HPDE6-E6E7 (cell line): ENCODE measurements around the gene TSHZ3.

ENCODE experiments used
- DNase-seq: peaks from one replicate; pipeline ENCODE4 v3.0.0; 2011; ENCODE audit warnings: missing footprints; ENCODE audit errors: extremely low spot score

Gene TSHZ3

DNA sequence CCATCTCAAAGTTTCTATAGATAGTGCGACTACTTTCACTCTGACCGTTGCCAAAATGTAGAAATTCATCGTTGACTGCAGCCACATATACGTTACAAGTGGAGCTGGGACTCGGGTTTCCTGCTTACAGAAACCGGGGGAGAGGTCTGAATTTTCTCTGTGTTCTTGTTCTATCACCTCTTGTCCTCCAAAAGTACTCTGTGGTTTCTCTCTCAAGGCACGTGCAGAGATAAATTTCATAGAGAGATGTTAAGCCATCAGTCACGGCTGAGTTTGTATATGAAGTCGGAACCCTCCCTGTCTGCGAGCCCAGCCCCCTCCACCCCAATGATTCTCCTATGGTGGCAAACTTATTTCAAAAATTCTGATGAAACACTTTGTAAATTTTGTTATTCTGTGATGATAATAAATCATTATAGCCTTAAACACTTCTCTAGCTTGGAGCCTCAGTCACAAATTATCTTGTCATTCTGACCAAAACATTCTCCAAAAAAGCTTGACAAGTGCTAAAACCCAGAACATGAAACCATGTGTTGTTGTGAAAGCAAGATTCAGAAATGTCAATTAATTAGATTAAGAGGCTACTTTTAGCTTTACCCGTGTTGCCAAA, 87.5 kb downstream of the TSHZ3 start:
- DNase-seq = no peak

DNA sequence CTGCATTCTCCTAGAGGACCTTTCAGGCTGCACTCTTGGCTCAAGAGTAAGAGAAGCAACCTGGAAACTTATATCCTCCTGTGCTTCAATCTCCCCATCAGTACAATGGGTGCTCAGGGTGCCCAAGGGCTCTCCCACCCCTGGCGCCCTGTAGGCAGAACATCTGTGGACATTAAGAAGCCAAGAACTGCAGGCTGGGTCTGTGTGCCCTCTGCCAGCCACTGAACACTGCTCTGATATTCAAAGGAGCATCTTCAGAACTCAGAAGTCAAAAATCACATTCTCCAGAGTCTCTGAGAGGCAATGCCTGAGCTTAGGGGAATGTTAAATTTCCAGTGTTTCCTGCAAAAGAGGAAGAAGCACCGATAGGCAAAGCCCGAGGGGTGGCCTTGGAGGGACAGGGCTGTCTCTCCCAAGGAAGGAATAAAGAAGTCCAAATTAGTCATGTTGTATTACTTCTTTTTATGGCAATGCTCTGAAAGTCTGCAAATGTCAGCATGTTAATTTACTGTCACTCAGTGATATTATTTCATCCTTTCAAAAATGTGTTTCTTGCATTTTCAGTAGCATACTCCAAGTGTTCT, 88.1 kb downstream of the TSHZ3 start:
- no peak for DNase-seq

DNA sequence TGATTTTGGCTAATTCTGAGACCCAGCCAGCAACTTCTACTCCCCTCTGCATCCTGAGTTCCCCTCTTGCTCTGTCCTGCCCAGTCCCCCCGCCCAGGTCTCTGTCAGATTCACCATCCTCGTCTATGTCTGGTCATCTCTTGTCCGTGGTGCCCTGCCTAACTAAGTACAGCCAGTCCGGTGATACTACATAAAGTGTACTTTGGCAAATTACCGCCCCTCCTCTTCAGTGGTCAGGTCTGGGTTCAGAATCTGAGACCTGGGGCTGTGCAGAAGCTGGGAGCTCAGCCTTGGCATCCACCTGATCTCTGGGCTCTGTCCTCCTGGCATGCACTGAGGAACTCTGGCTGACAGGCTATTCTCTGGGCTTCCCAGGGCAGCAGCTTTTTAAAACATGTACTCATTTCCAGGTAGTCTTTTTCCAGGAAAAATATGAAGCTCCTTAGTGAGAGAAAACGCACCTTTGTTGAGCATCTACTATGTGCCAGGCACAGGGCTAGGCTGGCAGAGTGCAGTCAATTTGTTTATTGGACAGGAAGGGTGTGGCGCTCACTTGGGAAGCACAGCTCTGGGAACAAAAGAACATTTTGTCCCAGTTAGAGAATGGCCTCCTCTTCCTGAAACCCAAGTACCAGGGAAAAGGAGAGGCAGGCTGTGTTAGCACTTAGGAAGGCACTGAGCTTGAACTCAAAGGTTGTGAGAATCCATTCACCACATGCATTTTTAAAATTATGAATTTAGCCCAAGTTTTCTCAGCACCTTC, 88.9 kb downstream of the TSHZ3 start:
- no peak for DNase-seq

DNA sequence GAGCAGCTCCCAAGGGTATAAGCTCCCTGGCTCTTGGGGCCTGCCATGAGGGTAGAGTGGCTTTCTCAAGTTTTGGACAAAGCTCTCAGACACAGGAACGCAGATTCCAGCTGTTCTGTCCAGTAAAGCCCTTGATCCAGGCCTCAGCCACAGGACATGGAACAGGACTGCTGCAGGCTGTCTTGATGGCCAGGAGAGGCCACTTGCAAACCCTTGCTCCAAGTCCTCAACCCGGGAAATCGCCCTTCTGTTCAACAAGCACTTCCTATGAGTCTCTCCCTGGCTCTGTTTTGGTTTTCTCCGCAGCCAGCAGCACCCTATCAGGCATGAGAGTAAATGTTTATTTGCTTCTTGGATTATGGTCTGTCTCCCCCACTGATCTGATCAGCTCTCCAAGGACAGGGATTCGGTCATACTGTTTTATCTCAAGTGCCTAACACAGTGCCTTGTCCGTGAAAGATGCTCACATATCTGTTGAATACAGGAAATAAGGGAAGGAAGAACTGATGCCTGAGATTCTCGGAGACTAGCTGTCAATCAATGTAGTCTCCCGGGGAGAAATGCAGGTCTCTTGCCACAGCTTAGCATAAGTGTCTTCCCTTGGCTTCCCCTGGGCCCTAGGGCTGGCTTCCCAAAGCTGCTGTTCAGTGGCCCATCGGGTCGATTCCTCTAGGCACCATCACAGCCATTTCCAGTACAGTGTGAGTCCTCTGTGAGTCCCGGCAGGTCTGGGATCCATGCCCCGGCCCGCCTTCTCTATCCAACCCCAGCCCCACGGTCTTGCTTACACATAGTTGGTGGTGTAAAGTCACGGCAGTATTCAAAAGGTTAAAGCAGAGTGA, 90.8 kb downstream of the TSHZ3 start:
- no peak for DNase-seq

DNA sequence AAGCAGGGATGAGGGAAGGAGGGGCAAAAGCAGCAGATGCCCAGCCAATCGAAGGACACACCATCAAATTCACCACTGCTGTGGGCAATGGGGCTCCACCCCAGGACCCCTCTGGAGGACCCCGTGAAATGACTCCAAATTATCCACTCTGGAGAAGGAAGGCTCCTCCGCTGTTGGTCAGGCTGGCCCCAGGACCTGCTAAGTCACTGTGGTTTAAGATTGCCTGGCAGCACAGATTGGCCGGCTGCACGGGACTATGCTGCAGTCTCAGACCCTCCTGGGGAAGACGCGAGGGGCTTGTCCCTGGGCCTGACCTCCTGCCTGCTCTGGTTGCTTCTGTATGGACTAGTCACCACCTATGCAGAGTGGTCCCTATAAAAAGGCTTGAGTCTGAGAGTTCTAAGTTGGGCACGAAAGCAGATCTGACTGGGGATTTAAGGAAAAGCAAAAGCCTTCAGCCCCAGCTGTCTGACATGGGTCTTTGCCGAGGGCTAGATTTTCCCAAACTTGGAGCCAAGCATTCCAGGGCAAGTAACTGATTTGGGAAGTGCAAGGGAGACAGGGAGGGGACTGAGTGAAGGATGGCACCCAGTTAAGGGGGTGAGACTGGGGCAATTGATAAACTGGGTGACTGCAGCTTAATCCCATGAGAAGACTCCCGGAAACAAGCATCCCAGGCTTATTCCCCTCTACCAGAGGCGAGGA, 91.7 kb downstream of the TSHZ3 start:
- DNase-seq = no peak

DNA sequence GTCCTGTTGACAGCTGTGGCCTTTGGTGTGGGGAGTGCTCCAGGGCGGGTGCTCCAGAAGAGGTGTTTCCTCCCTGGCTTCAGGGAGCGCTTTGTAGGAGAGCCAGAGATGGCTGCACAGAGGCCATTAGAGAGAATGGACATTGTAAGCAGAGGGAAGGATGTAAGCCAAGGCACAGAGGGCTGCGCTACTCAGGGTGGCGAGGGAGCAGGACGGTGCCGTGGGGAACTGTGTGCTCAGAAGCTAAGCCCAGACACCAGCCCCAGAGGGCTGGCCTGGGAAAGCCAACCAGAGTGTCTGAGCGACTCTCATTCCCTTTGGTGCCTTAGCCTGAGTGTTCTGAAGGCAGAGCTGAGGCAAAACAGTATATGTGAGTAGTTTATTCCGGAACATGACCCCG, 92.2 kb downstream of the TSHZ3 start:
- no peak for DNase-seq

DNA sequence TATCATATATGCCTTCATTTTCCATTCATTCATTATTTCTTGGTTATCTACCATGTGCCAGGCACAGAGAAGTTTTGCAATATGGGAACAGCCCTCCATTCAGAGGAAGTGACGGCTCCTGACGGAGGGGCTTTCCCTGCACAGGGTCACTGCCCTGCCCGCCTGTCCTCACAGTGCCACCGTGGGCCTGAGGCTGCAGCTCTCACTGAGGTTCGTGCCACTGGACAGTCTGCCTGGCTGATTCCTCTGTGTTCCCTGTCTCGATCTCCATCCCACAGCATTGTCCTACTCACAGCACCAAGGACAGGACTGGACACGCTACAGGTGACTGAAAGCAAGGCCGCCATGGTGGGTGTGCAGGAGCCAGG, 92.7 kb downstream of the TSHZ3 start:
- no peak for DNase-seq

DNA sequence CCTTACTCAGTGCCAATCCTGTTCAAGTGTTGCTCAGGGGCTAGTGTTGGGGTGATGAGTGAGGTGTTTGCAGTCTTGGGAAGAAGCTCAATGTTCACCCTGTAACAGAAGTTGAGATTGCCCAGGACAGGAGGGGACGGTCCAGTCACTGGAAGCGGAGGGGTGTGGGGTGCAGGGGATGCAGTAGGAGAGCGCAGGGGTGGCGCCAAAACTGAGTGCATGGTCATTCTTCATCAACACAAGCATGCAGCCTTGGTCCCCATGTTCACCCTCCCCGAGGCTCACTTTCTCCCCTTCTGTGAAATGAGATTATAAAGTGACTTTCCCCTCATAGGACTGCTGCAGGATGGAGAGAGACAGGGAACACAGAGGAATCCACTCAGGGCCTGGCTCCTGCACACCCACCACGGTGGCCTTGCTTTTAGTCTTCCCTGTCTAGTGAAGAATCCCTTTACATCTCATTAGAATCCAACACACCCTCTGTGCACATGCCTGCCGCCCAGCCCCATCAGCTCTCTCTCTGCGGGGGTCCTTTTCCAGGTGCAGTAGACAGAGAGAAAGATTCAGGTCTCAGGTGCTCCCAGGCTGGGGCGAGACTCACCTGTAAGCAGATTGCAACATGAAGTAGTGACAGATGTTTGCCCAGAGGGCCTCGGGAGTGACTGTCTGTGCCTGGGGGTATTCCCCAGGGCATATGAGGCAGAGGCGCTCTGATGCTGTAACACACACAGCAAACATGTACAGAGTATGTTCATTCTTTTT, 93.2 kb downstream of the TSHZ3 start:
- DNase-seq = no peak

DNA sequence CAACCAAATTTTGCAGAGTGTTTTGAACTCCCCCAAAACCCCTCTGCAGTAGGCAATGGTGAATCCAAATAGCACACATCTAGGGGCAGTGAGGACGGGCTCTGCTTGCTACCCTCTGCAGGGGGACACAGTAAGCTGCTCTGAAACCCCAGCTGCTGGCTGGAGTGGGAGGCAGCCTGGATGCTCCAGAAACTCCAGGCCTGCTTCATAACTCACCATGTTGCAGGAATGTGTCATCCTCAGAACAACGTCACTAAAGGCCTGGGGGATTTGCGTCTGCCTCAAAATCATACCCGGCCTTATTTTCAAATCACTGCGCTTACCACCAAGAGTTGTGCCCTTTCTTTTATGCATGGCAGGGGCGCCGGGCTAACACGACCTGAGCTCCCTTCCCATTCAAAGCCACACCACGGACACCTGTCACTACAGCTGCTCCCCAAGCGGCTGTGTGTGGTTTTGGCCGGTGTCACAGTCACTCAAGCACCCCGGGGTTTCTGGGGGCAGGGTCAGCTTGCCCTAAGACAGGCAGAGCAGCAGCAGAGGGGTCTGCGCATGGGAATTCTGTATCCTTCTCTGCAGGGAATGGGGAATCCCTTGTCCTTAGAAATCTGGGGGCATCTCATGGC, 93.9 kb downstream of the TSHZ3 start:
- DNase-seq = no peak

DNA sequence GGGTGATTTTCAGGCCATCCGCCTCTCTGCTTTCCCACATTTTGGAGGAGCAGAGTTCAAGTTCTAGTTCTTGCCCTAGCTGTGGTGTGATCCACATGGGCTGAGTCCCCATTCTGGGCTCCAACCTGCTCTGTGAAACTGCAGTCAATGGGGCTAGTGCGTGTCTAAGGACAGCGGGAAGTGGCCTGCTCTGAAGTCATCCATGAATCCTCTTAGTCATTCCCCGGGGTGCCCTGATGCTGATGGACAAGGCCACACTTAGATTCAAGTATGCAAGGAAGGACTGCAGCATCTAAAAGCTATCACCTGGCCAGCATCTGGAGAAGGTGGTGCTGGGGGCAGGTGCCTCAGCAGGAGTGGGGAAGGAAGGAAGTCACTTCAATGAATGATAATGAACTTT, 94.6 kb downstream of the TSHZ3 start:
- DNase-seq = no peak

DNA sequence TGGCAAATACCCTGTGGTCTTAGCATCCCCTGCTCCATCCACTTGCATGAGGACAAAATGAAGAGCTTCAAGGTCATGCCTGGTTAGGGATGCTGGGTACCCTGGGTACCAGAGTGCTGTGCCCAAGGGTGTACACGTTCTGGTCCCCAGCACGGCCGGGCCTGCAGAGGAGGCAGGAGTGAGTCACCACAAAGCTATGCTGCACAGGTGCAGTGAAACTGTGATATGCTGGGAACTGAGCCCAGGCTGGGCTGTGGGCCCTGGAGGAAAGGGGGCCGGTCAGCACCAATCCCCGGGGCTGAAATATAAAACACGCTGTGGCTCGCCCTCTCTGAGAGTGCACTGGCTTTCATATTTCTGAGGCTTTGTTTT, 95.1 kb downstream of the TSHZ3 start:
- DNase-seq = no peak

DNA sequence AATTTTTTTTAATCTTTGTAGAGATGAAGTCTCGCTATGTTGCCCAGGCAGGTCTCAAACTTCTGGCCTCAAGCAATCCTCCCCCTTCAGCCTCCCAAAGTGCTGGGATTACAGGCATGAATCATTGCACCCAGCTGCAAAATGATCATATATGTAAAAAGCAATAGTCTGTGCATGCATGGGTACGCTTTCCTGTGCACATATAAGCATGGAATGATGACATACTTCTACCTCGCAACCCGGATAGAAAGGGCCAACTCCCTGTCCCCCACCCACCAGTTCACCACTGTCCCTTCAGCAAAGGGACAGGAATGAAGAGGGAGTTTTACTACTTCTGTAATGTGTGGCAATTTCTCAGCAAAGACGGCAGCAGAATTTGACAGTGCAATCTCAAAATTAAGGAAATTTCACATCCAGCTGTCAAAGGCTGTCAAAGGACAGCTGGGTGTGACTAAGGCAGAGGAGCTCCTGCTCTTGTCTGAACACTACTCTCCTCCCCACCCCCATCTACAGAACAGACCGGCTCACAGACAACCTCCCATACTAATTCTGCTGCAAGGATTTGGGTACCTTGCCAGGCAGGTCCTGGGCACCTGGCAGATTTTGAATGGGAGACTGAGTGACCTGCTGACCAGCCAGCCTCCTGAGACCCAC, 95.6 kb downstream of the TSHZ3 start:
- no peak for DNase-seq

DNA sequence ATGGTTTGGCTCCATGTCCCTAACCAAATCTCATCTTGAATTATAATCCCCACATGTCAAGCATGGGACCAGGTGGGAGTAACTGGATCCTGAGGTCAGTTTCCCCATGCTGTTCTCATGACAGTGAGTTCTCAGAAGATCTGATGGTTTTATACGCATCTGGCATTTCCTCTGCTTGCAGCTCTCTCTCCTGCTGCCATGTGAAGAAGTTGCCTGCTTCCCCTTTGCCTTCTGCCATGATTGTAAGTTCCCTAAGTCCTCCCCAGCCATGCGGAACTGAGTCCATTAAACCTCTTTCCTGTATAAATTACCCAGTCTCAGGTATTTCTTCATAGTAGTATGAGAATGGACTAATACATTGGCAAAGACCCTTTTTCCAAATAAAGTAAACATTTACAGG, 96.8 kb downstream of the TSHZ3 start:
- no peak for DNase-seq

DNA sequence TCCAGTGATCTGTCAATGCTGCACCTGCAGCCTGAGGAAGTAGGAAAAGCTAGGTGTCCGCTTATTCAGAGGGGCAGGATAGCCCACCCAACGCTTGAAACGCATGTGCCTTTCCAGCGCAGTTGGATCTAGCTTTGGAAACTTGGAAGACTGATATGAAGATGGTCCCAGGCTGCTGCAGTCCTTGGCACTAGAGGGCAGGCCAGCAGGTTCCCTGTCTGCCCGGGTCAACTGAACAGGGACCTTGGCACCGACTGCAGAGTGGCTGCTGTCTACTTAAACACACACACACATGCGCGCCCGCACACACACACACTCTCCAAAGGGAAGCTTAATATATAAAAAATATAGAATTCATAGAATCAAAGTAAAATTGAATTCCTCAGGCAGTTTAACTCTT, 100.0 kb downstream of the TSHZ3 start:
- no peak for DNase-seq

DNA sequence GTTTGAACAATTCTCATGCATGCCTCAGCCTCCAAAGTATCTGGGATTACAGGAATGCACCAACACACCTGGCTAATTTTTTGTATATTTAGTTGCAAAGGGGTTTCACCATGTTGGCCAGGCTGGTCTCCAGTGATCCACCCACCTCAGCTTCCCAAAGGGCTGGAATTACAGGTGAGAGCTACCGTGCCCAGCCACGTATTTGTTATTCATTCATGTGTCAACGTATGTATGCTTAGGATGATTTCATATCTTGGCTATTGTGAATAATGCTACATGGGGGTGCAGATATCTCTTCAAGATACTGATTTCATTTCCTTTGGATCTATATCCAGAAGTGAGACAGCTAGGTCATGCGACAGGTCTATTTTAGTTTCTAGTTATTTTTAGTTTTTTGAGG, 113.4 kb downstream of the TSHZ3 start:
- no peak for DNase-seq

DNA sequence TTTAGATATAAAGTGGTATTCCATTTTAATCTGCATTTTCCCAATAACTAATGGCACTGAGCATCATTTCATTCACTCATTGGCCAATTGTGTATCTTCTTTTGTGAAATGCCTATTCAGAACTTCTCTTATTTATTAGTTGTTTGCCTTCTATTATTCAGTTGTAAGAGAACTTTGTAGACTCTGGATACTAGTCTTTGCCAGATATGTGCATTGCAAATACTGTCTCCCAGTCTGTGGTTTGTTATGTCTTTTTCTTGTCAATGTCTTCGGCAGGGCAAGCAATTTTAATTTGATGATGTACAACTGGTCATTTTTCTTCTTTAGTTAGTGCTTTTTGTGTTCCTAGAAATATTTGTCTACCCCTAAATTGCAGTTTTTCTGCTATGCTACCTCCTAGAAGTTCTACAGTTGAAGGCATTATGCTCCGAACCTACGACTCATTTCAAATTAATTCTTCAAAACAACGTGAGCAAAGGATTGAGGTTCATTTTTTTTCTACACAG, 115.9 kb downstream of the TSHZ3 start:
- DNase-seq = no peak

DNA sequence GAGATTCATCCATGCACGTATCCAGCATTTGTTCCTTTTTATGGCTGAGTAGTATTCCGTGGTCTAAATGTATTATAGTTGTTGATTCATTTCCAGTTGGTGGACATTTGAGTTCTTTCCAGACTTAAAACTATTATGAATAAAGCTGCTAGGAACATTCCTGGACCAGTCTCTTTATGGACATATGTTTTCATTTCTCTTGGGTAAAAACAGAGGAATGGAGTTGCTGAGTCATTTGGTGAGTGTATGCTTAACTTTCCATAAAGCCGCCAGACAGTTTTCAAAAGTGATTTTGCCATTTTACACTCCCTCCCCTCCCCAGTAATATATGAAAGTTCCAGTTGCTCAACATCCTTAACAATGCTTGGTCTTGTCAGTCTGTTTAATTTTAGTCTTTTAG, 116.4 kb downstream of the TSHZ3 start:
- no peak for DNase-seq

DNA sequence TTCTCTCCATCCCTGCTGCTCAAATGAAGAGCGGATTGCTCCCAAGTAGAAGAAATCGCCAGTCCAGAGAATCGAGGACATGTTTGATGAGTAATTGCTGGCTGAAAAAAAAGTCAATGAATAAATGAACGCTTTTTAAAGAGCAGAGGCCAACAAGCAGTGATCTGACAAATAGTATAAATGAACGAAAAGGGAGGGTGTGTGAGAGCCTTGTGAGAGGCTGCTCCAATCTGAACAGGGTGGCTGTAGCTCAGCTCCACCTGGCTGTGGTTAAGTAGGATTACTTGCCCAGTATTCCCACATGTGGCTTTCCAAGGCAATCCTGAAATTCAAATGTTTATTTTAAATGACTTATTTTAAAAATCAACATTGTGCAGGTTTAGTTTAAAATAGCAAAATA, 117.1 kb downstream of the TSHZ3 start:
- DNase-seq = no peak

DNA sequence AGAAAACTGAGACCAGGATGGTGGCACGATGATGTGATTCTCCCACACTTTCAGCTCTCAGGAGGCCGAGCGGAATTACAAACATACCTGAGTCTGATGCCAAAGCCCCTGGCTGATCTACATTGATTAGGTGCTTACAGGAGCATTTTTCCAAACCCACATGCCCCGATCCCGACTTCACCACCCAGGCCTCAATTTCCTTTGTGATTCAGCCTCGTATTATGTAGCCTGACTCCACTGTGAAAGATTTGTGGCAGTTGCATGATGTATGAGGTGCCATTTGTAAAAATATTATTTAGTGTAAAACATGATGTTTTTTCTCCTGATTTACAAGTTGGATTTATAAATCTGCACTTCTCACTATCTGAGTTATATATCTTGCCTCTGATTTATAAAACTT, 118.0 kb downstream of the TSHZ3 start:
- DNase-seq = no peak
